GM12878 (cell line): ENCODE data around the gene TJAP1. TPM values are rescaled to one million over a fixed set of nuclear protein-coding genes. Genes with fewer than 3 reads are reported as not detected.

Source experiments
- BHLHE40 ChIP-seq, 2 experiments: fragments of 450-650 bp in 1 of 2; IDR thresholded peaks; 2 replicates each; pipeline ENCODE4 v1.6.1; 2011 to 2017; ENCODE audit warnings: low read depth in 2 of 2, borderline replicate concordance in 1 of 2, improper control_type of control experiment in 1 of 2, low read length in 1 of 2, mild to moderate bottlenecking in 1 of 2
- CHD1 ChIP-seq: IDR thresholded peaks from 2 replicates; pipeline ENCODE4 v1.6.1; 2012; ENCODE audit warnings: low read depth, low read length, improper control_type of control experiment
- CUX1 ChIP-seq: IDR thresholded peaks from 2 replicates; pipeline ENCODE4 v1.6.1; 2012; ENCODE audit warnings: improper control_type of control experiment, low read depth, low read length; ENCODE audit not compliant: insufficient replicate concordance
- ELK1 ChIP-seq: IDR thresholded peaks from 2 replicates; pipeline ENCODE4 v1.6.1; 2012; ENCODE audit warnings: low read depth, low read length, improper control_type of control experiment
- LARP7 ChIP-seq: fragments of 450-650 bp; IDR thresholded peaks from 2 replicates; pipeline ENCODE4 v1.6.1; 2017; ENCODE audit warnings: mild to moderate bottlenecking
- POU2F2 ChIP-seq: IDR thresholded peaks from 3 replicates; pipeline ENCODE4 v1.6.1; 2011; ENCODE audit warnings: low read depth, mild to moderate bottlenecking, low read length, borderline replicate concordance
- SMARCA5 ChIP-seq: fragments of 450-650 bp; IDR thresholded peaks from 2 replicates; pipeline ENCODE4 v1.6.1; 2017; ENCODE audit warnings: mild to moderate bottlenecking
- SP1 ChIP-seq: IDR thresholded peaks from one replicate; pipeline ENCODE4 v1.6.1; 2011; ENCODE audit warnings: low read depth, low read length
- ZNF207 ChIP-seq: fragments of 450-650 bp; IDR thresholded peaks from 2 replicates; pipeline ENCODE4 v1.6.1; 2014; ENCODE audit warnings: antibody characterized with exemption, mild to moderate bottlenecking, borderline replicate concordance
- polyA plus RNA-seq, 11 experiments: library from polyadenylated mRNA; depleted of rRNA in 4 of 11; unstranded in 6 of 11; stranded (reverse) in 5 of 11; fragments of >200 nt; fragmentation: Nextera tagmentation in 4 of 11; fragmentation: Illumina TruSeq in 1 of 11; extraction: Ambion mirVana in 4 of 11; extraction: Trizol in 1 of 11; gene quantifications; 1 replicate in 1 of 11; 2 replicates in 10 of 11; pipeline versions ENCODE4 v1.2.1 to v1.2.3, GENCODE V29; 2011 to 2016; ENCODE audit warnings: inconsistent platforms in 2 of 11, missing spikeins in 2 of 11, low read depth in 1 of 11
- total RNA-seq, 4 experiments: library from RNA; depleted of rRNA in 3 of 4; stranded (reverse); fragments of >200 nt in 3 of 4; fragmentation: Illumina TruSeq in 1 of 4; extraction: Trizol in 1 of 4; gene quantifications; 2 replicates each; pipeline versions ENCODE4 v1.2.1 to v1.2.3, GENCODE V29; 2013 to 2021

Gene TJAP1
- total and polyA plus RNA-seq, 10 of the 15 experiments (the other 5 are each of a cell fraction or from before 2014, with no cell fraction given): 0.11 to 22.6 (median 12.8) TPM

GRCh38 chr6:43506667-43507471, 29.5 kb downstream of the TJAP1 start (continued):
- TF ChIP-seq CUX1 (no peak), ELK1 (no peak), CHD1 (no peak), BHLHE40 (IDR thresholded peaks at IDR 0.05; ENCODE audit: borderline replicate concordance in 1 of 2, low read depth in 2 of 2, low read length in 1 of 2) (peak in 1 of 2 experiments; percentile 30; a peak in 1 of 4 replicates), ZNF207 (peak; percentile 53; the same call in 1 of the 2 replicates), LARP7 (0 out of 2 replicates have a peak, but pooled peaks have one; percentile 20), SP1 (no peak), POU2F2 (no peak), SMARCA5 (peak; percentile 62; the same call in 1 of the 2 replicates)
